Measurements from ENCODE around the gene CHD9. TPM values are rescaled to one million over a fixed set of nuclear protein-coding genes. Genes with fewer than 3 reads are reported as not detected.

CHD9 gene
- total RNA-seq, 1 experiment from 2014 or later, result 18.9 TPM

DNA sequence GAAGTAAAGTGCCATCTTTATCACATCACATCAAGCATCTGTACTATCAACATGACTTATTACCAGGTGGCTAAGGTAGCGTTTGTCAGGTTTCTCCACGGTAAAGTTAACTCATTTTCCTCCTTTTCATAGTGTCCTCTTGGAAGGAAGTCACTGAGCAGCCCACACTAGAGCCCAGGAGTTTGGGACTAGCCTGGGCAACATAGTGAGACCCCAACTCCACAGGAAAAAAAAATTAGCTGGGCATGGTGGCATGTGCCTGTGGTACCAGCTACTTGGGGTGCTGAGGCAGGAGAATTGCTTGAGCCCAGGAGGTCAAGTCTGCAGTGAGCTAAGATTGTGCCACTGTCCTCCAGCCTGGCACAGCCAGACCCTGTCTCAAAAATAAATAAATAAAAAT is 12.9 kb downstream of the CHD9 start:
- H3K36me3 ChIP-seq (ENCODE audit: control insufficient read depth in 1 of 2, insufficient read depth in 2 of 2, low read length in 2 of 2), result no peaks in the 10 kb centered on the region; a peak in 1 of 4 replicates
- no peak overlapping the region for H2AFZ ChIP-seq (ENCODE audit: low read depth, low read length, poor library complexity, severe bottlenecking)
- intact Hi-C loops (cut with micrococcal nuclease), result no loop called here
- ChIA-PET RAD21 (ENCODE audit: low non-redundant PET in 1 of 2, low total read pairs in 2 of 2, uncharacterized antibody in 2 of 2, unreplicated experiment in 2 of 2) (no interaction called here), POLR2A (interaction anchor here (0.8 kb wide), 1 partner anchor 58 kb away, joined by 3 read pairs; no protein-coding TSS in a partner anchor), CTCF (no interaction called here)
- no peaks in the 10 kb centered on the region for H3K9me3 ChIP-seq (ENCODE audit: control insufficient read depth in 1 of 2, insufficient read depth in 1 of 2, low read depth in 1 of 2, low read length in 2 of 2)
- H3K79me2 ChIP-seq (ENCODE audit: insufficient read depth, low read length), result peaks cover 77% of the 10 kb centered on the region
- no peak for TF ChIP-seq EZH2 (IDR thresholded peaks at IDR 0.05)
- no peak for TF ChIP-seq CBX3 (IDR thresholded peaks at IDR 0.05; ENCODE audit: low read depth)
- TF ChIP-seq TCF7L2 (IDR thresholded peaks at IDR 0.05; ENCODE audit: borderline replicate concordance, extremely low read depth, insufficient read depth, insufficient read length), result no peak
- TF ChIP-seq FOSL1 (IDR thresholded peaks at IDR 0.05; ENCODE audit: low read depth), result no peak
- TF ChIP-seq, protein P1, sequence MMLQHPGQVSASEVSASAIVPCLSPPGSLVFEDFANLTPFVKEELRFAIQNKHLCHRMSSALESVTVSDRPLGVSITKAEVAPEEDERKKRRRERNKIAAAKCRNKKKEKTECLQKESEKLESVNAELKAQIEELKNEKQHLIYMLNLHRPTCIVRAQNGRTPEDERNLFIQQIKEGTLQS (IDR thresholded peaks at IDR 0.05), result no peak
- TF ChIP-seq EZH2phosphoT487 (IDR thresholded peaks at IDR 0.05; ENCODE audit: borderline replicate concordance), result no peak
- H3K4me1 ChIP-seq (ENCODE audit: control insufficient read depth in 1 of 2, insufficient read depth in 2 of 2, low read length in 2 of 2), result no peaks in the 10 kb centered on the region
- H4K20me1 ChIP-seq (ENCODE audit: insufficient read depth), result no peaks in the 10 kb centered on the region
- H3K27me3 ChIP-seq (ENCODE audit: insufficient read depth, low read length), result no peaks in the 10 kb centered on the region
- H3K9me2 ChIP-seq (ENCODE audit: insufficient read depth), result no peaks in the 10 kb centered on the region
- H3K4me2 ChIP-seq (ENCODE audit: low read length), result no peak overlapping the region
- no peak for DNase-seq (ENCODE audit: low read depth, low spot score)
- H3K4me3 ChIP-seq (replicated peaks in 1 of 2; ENCODE audit: low read depth in 1 of 2, low read length in 2 of 2), result no peak overlapping the region
- H3K27ac ChIP-seq (ENCODE audit: low read depth, low read length), result no peak overlapping the region
- no peak overlapping the region for H3K9ac ChIP-seq (ENCODE audit: low read length)
- BruUV-seq (replicated peaks), result no TSS peak
- no peak for ATAC-seq

- Histone ChIP-seq H3K27me3 (ENCODE audit: insufficient read depth, low read length) (no peaks in the 10 kb centered on the region), H3K4me2 (ENCODE audit: low read length) (no peak overlapping the region), H3K79me2 (ENCODE audit: insufficient read depth, low read length) (peaks cover 78% of the 10 kb centered on the region), H3K9ac (ENCODE audit: low read length) (no peak overlapping the region), H3K9me2 (ENCODE audit: insufficient read depth) (no peaks in the 10 kb centered on the region), H3K36me3 (ENCODE audit: control insufficient read depth in 1 of 2, insufficient read depth in 2 of 2, low read length in 2 of 2) (no peaks in the 10 kb centered on the region; a peak in 1 of 4 replicates), H3K9me3 (ENCODE audit: control insufficient read depth in 1 of 2, insufficient read depth in 1 of 2, low read depth in 1 of 2, low read length in 2 of 2) (no peaks in the 10 kb centered on the region), H3K4me3 (replicated peaks in 1 of 2; ENCODE audit: low read depth in 1 of 2, low read length in 2 of 2) (no peak overlapping the region), H4K20me1 (ENCODE audit: insufficient read depth) (no peaks in the 10 kb centered on the region), H2AFZ (ENCODE audit: low read depth, low read length, poor library complexity, severe bottlenecking) (no peak overlapping the region), H3K4me1 (ENCODE audit: control insufficient read depth in 1 of 2, insufficient read depth in 2 of 2, low read length in 2 of 2) (no peaks in the 10 kb centered on the region), H3K27ac (ENCODE audit: low read depth, low read length) (no peak overlapping the region)
- BruUV-seq (replicated peaks), result no TSS peak
- ATAC-seq, result no peak
- CTCF ChIA-PET, result no interaction called here
- DNase-seq (ENCODE audit: low read depth, low spot score), result no peak
- RAD21 ChIA-PET (ENCODE audit: low non-redundant PET in 1 of 2, low total read pairs in 2 of 2, uncharacterized antibody in 2 of 2, unreplicated experiment in 2 of 2), result no interaction called here
- POLR2A ChIA-PET, result interaction anchor here (0.8 kb wide), 1 partner anchor 57 kb away, joined by 3 read pairs; no protein-coding TSS in a partner anchor
- intact Hi-C loops (cut with micrococcal nuclease), result no loop called here
- TF ChIP-seq POLR2A (IDR thresholded peaks at IDR 0.05; ENCODE audit: borderline replicate concordance, extremely low read depth, insufficient read depth, insufficient read length), result no peak
- TF ChIP-seq ZNF274 (IDR thresholded peaks at IDR 0.05; ENCODE audit: low read depth, low read length), result no peak
- TF ChIP-seq POLR2AphosphoS5 (IDR thresholded peaks at IDR 0.05; ENCODE audit: low read depth, low read length), result no peak
- no peak for TF ChIP-seq EZH2 (IDR thresholded peaks at IDR 0.05)
- no peak for TF ChIP-seq REST (IDR thresholded peaks at IDR 0.05; ENCODE audit: low read depth)
- TF ChIP-seq CEBPB (IDR thresholded peaks at IDR 0.05; ENCODE audit: low read depth), result no peak
- no peak for TF ChIP-seq ZBTB33 (IDR thresholded peaks at IDR 0.05; ENCODE audit: extremely low read depth, insufficient replicate concordance, low read length)
- TF ChIP-seq MAX (IDR thresholded peaks at IDR 0.05), result no peak
- no peak for TF ChIP-seq FOSL1 (IDR thresholded peaks at IDR 0.05; ENCODE audit: low read depth)
- no peak for TF ChIP-seq SP1 (IDR thresholded peaks at IDR 0.05; ENCODE audit: low read depth)
- TF ChIP-seq EZH2phosphoT487 (IDR thresholded peaks at IDR 0.05; ENCODE audit: borderline replicate concordance), result no peak
- TF ChIP-seq YY1 (IDR thresholded peaks at IDR 0.05; ENCODE audit: extremely low read depth, insufficient replicate concordance, low read depth, low read length), result no peak
- TF ChIP-seq CBX3 (IDR thresholded peaks at IDR 0.05; ENCODE audit: low read depth), result no peak
Measured at GRCh38 chr16:53068423-53068833, 13.6 kb downstream of the CHD9 start.

All from HCT116 (cell line).